Measurements from ENCODE around the gene RAD51. TPM values are rescaled to one million over a fixed set of nuclear protein-coding genes. Genes with fewer than 3 reads are reported as not detected.

Gene RAD51
- total and polyA plus RNA-seq, 4 donors = 0.95 to 2.2 (median 1.2) TPM

DNA sequence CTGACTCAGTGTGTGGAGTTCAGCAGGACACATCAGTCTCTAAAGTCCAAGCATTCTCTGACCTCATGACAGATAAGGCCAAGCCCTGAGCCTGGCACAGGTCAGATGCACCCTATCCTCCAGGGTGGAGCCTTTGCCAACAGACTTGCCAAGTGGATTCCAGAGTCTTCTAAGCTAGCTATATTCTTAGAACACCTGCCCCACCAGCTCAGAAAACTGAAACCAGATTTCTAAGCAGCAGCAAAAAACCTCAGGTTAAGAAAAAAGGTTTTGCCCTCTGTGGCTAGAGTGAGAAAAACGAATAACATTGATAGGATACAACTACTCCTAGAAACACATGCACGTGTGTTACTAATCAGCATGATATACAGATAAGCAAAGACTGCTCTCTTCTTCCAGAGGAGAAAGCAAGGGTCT, 48.5 kb downstream of the RAD51 start:
- H3K36me3 ChIP-seq (ENCODE audit: control insufficient read depth in 4 of 4, insufficient read depth in 4 of 4, low read length in 4 of 4) = peaks cover 8 to 34% (median 31%) of the 10 kb centered on the region in 4 donors
- H3K4me3 ChIP-seq = no peak overlapping the region
- no peaks in the 10 kb centered on the region for H3K4me1 ChIP-seq (ENCODE audit: control insufficient read depth in 5 of 5, insufficient read depth in 5 of 5, low read length in 5 of 5)
- TF ChIP-seq CTCF (IDR thresholded peaks at IDR 0.05; ENCODE audit: control extremely low read depth, extremely low read depth) = no peak
- no peaks in the 10 kb centered on the region for H3K9me3 ChIP-seq (ENCODE audit: control insufficient read depth in 4 of 4, insufficient read depth in 3 of 4, low read length in 3 of 4)
- no peak for ATAC-seq (ENCODE audit: insufficient read depth, low FRiP score)
- H3K27ac ChIP-seq (ENCODE audit: low read depth in 1 of 2, low read length in 1 of 2) = no peak overlapping the region
- no peak for DNase-seq
- WGBS, 2 donors = 83 to 85% methylated on average over 2 of the region's 2 CpGs
- no peaks in the 10 kb centered on the region for H3K27me3 ChIP-seq (ENCODE audit: control insufficient read depth in 3 of 3, insufficient read depth in 3 of 3, low read length in 2 of 3)
- no peak overlapping the region for H3K9ac ChIP-seq (ENCODE audit: insufficient read depth in 1 of 2, low read length in 2 of 2)

GRCh38 chr15:40743921-40744814, 49.2 kb downstream of the RAD51 start:
- Histone ChIP-seq H3K27ac (ENCODE audit: low read depth in 1 of 2, low read length in 1 of 2) (no peak overlapping the region), H3K4me1 (ENCODE audit: control insufficient read depth in 5 of 5, insufficient read depth in 5 of 5, low read length in 5 of 5) (no peaks in the 10 kb centered on the region), H3K9ac (ENCODE audit: insufficient read depth in 1 of 2, low read length in 2 of 2) (no peak overlapping the region), H3K4me3 (no peak overlapping the region), H3K27me3 (ENCODE audit: control insufficient read depth in 3 of 3, insufficient read depth in 3 of 3, low read length in 2 of 3) (no peaks in the 10 kb centered on the region), H3K36me3 (ENCODE audit: control insufficient read depth in 4 of 4, insufficient read depth in 4 of 4, low read length in 4 of 4) (peaks cover 9 to 32% (median 26%) of the 10 kb centered on the region in 4 donors), H3K9me3 (ENCODE audit: control insufficient read depth in 4 of 4, insufficient read depth in 3 of 4, low read length in 3 of 4) (no peaks in the 10 kb centered on the region)
- WGBS, 2 donors = 70 to 74% methylated on average over 12 of the region's 12 CpGs
- TF ChIP-seq CTCF (IDR thresholded peaks at IDR 0.05; ENCODE audit: control extremely low read depth, extremely low read depth) = no peak
- no peak for DNase-seq
- ATAC-seq (ENCODE audit: insufficient read depth, low FRiP score) = peak; percentile 49

DNA sequence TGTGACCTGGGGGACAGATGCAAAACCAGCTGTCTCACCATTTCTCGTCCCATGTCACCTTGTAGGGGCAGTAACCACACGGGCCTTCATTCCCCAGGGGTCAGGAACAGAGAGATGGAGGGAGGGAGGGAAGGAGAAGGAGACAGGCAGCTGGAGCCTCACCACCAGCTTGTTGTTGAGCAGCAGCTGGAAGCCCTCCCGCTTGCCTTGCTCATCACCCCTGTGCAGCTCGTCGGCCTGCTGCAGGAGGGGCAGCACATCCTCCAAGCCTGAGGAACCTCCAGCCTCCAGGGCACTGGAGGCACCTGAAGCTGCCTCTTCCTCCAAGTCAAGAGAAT, 49.8 kb downstream of the RAD51 start:
- Histone ChIP-seq H3K9ac (ENCODE audit: insufficient read depth in 1 of 2, low read length in 2 of 2) (no peak overlapping the region), H3K9me3 (ENCODE audit: control insufficient read depth in 4 of 4, insufficient read depth in 3 of 4, low read length in 3 of 4) (no peaks in the 10 kb centered on the region), H3K27ac (ENCODE audit: low read depth in 1 of 2, low read length in 1 of 2) (no peak overlapping the region), H3K36me3 (ENCODE audit: control insufficient read depth in 4 of 4, insufficient read depth in 4 of 4, low read length in 4 of 4) (peaks cover 8 to 30% (median 25%) of the 10 kb centered on the region in 4 donors), H3K4me3 (no peak overlapping the region), H3K4me1 (ENCODE audit: control insufficient read depth in 5 of 5, insufficient read depth in 5 of 5, low read length in 5 of 5) (no peaks in the 10 kb centered on the region), H3K27me3 (ENCODE audit: control insufficient read depth in 3 of 3, insufficient read depth in 3 of 3, low read length in 2 of 3) (no peaks in the 10 kb centered on the region)
- no peak for ATAC-seq (ENCODE audit: insufficient read depth, low FRiP score)
- WGBS, 2 donors = 74 to 78% methylated on average over 5 of the region's 5 CpGs
- no peak for DNase-seq
- no peak for TF ChIP-seq CTCF (IDR thresholded peaks at IDR 0.05; ENCODE audit: control extremely low read depth, extremely low read depth)
